ENCODE data around the gene RAB37. TPM values are rescaled to one million over a fixed set of nuclear protein-coding genes. Genes with fewer than 3 reads are reported as not detected.

Gene RAB37
- total RNA-seq, 1 experiment from 2014 or later: 2.5 TPM

DNA sequence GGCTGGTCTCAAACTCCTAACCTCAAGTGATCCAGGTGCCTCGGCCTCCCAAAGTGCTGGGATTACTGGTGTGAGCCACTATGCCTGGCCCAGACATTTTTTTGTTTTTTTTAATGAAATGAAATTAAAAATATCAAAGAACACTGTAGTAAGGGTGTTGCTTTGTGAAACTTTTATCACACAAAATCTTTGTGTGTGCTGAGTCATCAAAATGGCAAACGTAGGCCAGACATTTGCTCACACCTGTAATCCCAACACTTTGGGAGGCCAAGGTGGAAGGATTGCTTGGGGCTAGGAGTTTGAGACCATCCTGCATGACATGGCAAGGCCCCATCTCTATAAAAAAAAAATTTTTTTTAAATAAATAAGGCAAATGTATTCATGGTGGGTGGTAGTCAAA, 29.4 kb downstream of the RAB37 start:
- Mint-ChIP-seq H3K9me3 (no peaks in the 10 kb centered on the region), H3K27ac (no peak overlapping the region), H3K4me3 (no peak overlapping the region), H3K27me3 (ENCODE audit: low read depth) (no peaks in the 10 kb centered on the region), H3K4me1 (peaks cover 20 to 48% of the 10 kb centered on the region in 2 experiments), H3K36me3 (ENCODE audit: insufficient read depth in 1 of 3, low read depth in 3 of 3) (peaks cover 18 to 44% (median 35%) of the 10 kb centered on the region in 3 experiments; a peak in 6 of 7 replicates)
- Histone ChIP-seq H4K8ac (replicated peaks; ENCODE audit: insufficient read length, low read depth, low read length) (no peak overlapping the region), H3K79me1 (ENCODE audit: insufficient read depth, low read depth, low read length, poor library complexity, severe bottlenecking) (no peaks in the 10 kb centered on the region), H3K56ac (ENCODE audit: insufficient read length, low read depth, low read length) (no peak overlapping the region), H2BK120ac (ENCODE audit: low read depth, low read length, poor library complexity, severe bottlenecking) (no peak overlapping the region), H3T11ph (ENCODE audit: low read length) (no peak overlapping the region), H3K4me2 (ENCODE audit: insufficient read depth, insufficient read length, low read length) (no peak overlapping the region), H2BK5ac (ENCODE audit: insufficient read length, low read length) (no peak overlapping the region), H3K18ac (ENCODE audit: insufficient read length, low read depth, low read length) (no peak overlapping the region), H2BK12ac (ENCODE audit: insufficient read length, low read depth, low read length) (no peak overlapping the region), H3K9ac (ENCODE audit: extremely low read depth, insufficient read length, low read length) (no peak overlapping the region), H4K5ac (ENCODE audit: insufficient read length, low read depth, low read length) (no peak overlapping the region), H2AK5ac (ENCODE audit: insufficient read length, low read length) (no peak overlapping the region), H3K27me3 (ENCODE audit: insufficient read depth, low read length) (no peaks in the 10 kb centered on the region), H2AFZ (ENCODE audit: low read length) (no peak overlapping the region), H2BK15ac (ENCODE audit: low read depth, low read length) (no peak overlapping the region), H3K4ac (ENCODE audit: low read depth, low read length) (no peak overlapping the region), H3K23ac (ENCODE audit: insufficient read length, low read depth, low read length) (no peak overlapping the region), H2BK20ac (ENCODE audit: low read depth, low read length, poor library complexity, severe bottlenecking) (no peak overlapping the region), H3K27ac (ENCODE audit: insufficient read length, low read depth, low read length) (no peak overlapping the region), H3K79me2 (ENCODE audit: insufficient read depth, low read length) (no peaks in the 10 kb centered on the region), H3K9me3 (ENCODE audit: control insufficient read depth, low read depth, low read length) (no peaks in the 10 kb centered on the region), H4K20me1 (ENCODE audit: control insufficient read depth, insufficient read depth, insufficient read length) (no peaks in the 10 kb centered on the region), H3K23me2 (ENCODE audit: insufficient read length, low read depth, low read length, poor library complexity, severe bottlenecking) (no peaks in the 10 kb centered on the region), H3K14ac (ENCODE audit: insufficient read depth, low read length) (no peak overlapping the region), H4K91ac (ENCODE audit: insufficient read length, low read depth, low read length) (no peak overlapping the region), H3K4me1 (ENCODE audit: insufficient read depth, low read length) (no peaks in the 10 kb centered on the region; the same call in 1 of the 2 replicates)
- TF ChIP-seq, protein P1, sequence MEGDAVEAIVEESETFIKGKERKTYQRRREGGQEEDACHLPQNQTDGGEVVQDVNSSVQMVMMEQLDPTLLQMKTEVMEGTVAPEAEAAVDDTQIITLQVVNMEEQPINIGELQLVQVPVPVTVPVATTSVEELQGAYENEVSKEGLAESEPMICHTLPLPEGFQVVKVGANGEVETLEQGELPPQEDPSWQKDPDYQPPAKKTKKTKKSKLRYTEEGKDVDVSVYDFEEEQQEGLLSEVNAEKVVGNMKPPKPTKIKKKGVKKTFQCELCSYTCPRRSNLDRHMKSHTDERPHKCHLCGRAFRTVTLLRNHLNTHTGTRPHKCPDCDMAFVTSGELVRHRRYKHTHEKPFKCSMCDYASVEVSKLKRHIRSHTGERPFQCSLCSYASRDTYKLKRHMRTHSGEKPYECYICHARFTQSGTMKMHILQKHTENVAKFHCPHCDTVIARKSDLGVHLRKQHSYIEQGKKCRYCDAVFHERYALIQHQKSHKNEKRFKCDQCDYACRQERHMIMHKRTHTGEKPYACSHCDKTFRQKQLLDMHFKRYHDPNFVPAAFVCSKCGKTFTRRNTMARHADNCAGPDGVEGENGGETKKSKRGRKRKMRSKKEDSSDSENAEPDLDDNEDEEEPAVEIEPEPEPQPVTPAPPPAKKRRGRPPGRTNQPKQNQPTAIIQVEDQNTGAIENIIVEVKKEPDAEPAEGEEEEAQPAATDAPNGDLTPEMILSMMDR (conservative IDR thresholded peaks at IDR 0.05): no peak
- DNase-seq: no peak
- WGBS (ENCODE audit: extremely low coverage, insufficient read length, low lambda C conversion rate): no CpG with 5 or more reads among the region's 2 CpGs

Data from H9 (cell line).